Measurements from ENCODE around the gene POLR2J.

The POLR2J gene

DNA sequence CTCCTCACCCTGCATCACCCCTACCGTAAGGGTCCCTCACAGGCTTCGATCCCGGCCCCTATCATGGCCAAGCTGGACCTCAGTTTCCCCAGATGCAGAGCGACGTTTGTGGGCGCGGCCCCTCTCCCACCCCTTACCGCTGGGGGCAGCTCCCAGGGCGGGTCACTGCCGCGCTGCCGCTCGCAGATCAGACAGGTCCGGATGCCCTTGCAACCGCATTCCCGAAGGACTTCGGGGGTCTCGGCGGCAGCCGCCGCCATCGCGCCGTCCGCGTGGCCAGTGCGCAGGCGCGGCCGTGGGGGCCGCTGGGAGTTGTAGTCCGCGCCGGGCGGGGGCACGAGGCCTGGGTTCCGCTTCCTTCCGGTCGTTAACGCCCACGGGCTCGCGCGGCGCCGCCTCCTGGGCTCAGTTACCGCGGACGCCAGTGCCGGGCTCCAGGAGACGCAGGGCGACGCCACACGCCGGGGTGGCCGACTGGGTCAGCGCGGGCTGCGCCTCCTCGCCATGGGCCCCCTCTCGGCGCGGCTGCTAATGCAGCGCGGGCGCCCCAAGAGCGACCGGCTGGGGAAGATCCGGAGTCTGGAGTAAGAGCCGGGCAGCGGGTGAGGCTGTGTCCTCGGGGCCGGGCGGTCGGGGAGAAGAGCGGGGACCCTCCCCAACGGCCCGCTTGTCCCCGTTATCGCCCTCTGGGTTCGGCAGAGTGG is 14.0 kb downstream of the POLR2J start, which contains the start of the genes ALKBH4 and LRWD1 (continued):
- TF ChIP-seq ZNF146 (tag by site-specific recombination; IDR thresholded peaks at IDR 0.05), result no peak
- no peak for TF ChIP-seq ZNF366 (tag by site-specific recombination; conservative IDR thresholded peaks at IDR 0.05)
- peak; percentile 81 for TF ChIP-seq ZNF660 (tag by site-specific recombination; IDR thresholded peaks at IDR 0.05)
- peak; percentile 47 for TF ChIP-seq SP3 (tag by site-specific recombination; IDR thresholded peaks at IDR 0.05)
- no peak for TF ChIP-seq ZNF596 (tag by site-specific recombination; IDR thresholded peaks at IDR 0.05)
- TF ChIP-seq MZF1 (tag by site-specific recombination; IDR thresholded peaks at IDR 0.05; ENCODE audit: borderline replicate concordance), result no peak
- no peak for TF ChIP-seq RBAK (tag by site-specific recombination; IDR thresholded peaks at IDR 0.05)
- TF ChIP-seq ZNF843 (tag by site-specific recombination; IDR thresholded peaks at IDR 0.05), result no peak
- TF ChIP-seq, protein P1, sequence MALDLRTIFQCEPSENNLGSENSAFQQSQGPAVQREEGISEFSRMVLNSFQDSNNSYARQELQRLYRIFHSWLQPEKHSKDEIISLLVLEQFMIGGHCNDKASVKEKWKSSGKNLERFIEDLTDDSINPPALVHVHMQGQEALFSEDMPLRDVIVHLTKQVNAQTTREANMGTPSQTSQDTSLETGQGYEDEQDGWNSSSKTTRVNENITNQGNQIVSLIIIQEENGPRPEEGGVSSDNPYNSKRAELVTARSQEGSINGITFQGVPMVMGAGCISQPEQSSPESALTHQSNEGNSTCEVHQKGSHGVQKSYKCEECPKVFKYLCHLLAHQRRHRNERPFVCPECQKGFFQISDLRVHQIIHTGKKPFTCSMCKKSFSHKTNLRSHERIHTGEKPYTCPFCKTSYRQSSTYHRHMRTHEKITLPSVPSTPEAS (tag by site-specific recombination; IDR thresholded peaks at IDR 0.05), result no peak
- TF ChIP-seq ZNF266 (tag by site-specific recombination; IDR thresholded peaks at IDR 0.05; ENCODE audit: low read depth), result no peak
- TF ChIP-seq ZNF223 (tag by site-specific recombination; IDR thresholded peaks at IDR 0.05), result no peak
- TF ChIP-seq ZNF561 (tag by site-specific recombination; IDR thresholded peaks at IDR 0.05; ENCODE audit: borderline replicate concordance), result peak; percentile 92; the same call in 1 of the 2 replicates
- TF ChIP-seq, protein P2, sequence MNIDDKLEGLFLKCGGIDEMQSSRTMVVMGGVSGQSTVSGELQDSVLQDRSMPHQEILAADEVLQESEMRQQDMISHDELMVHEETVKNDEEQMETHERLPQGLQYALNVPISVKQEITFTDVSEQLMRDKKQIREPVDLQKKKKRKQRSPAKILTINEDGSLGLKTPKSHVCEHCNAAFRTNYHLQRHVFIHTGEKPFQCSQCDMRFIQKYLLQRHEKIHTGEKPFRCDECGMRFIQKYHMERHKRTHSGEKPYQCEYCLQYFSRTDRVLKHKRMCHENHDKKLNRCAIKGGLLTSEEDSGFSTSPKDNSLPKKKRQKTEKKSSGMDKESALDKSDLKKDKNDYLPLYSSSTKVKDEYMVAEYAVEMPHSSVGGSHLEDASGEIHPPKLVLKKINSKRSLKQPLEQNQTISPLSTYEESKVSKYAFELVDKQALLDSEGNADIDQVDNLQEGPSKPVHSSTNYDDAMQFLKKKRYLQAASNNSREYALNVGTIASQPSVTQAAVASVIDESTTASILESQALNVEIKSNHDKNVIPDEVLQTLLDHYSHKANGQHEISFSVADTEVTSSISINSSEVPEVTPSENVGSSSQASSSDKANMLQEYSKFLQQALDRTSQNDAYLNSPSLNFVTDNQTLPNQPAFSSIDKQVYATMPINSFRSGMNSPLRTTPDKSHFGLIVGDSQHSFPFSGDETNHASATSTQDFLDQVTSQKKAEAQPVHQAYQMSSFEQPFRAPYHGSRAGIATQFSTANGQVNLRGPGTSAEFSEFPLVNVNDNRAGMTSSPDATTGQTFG (tag by site-specific recombination; IDR thresholded peaks at IDR 0.05; ENCODE audit: borderline replicate concordance), result no peak
- TF ChIP-seq, protein P3, sequence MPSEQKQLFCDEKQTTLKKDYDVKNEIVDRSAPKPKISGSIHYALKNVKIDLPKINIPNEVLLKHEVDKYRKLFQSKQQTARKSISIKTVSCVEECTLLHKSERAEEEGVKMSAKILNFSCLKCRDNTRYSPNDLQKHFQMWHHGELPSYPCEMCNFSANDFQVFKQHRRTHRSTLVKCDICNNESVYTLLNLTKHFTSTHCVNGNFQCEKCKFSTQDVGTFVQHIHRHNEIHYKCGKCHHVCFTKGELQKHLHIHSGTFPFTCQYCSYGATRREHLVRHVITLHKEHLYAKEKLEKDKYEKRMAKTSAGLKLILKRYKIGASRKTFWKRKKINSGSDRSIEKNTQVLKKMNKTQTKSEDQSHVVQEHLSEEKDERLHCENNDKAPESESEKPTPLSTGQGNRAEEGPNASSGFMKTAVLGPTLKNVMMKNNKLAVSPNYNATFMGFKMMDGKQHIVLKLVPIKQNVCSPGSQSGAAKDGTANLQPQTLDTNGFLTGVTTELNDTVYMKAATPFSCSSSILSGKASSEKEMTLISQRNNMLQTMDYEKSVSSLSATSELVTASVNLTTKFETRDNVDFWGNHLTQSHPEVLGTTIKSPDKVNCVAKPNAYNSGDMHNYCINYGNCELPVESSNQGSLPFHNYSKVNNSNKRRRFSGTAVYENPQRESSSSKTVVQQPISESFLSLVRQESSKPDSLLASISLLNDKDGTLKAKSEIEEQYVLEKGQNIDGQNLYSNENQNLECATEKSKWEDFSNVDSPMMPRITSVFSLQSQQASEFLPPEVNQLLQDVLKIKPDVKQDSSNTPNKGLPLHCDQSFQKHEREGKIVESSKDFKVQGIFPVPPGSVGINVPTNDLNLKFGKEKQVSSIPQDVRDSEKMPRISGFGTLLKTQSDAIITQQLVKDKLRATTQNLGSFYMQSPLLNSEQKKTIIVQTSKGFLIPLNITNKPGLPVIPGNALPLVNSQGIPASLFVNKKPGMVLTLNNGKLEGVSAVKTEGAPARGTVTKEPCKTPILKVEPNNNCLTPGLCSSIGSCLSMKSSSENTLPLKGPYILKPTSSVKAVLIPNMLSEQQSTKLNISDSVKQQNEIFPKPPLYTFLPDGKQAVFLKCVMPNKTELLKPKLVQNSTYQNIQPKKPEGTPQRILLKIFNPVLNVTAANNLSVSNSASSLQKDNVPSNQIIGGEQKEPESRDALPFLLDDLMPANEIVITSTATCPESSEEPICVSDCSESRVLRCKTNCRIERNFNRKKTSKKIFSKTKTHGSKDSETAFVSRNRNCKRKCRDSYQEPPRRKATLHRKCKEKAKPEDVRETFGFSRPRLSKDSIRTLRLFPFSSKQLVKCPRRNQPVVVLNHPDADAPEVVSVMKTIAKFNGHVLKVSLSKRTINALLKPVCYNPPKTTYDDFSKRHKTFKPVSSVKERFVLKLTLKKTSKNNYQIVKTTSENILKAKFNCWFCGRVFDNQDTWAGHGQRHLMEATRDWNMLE (tag by site-specific recombination; conservative IDR thresholded peaks at IDR 0.05; ENCODE audit: low read depth), result no peak
- peak; percentile 87 for TF ChIP-seq ZNF785 (tag by site-specific recombination; IDR thresholded peaks at IDR 0.05)
- TF ChIP-seq GLIS1 (tag by site-specific recombination; IDR thresholded peaks at IDR 0.05), result peak; percentile 87
- TF ChIP-seq, protein P4, sequence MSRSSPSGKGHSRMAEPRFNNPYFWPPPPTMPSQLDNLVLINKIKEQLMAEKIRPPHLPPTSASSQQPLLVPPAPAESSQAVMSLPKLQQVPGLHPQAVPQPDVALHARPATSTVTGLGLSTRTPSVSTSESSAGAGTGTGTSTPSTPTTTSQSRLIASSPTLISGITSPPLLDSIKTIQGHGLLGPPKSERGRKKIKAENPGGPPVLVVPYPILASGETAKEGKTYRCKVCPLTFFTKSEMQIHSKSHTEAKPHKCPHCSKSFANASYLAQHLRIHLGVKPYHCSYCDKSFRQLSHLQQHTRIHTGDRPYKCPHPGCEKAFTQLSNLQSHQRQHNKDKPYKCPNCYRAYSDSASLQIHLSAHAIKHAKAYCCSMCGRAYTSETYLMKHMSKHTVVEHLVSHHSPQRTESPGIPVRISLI (tag by site-specific recombination; IDR thresholded peaks at IDR 0.05), result no peak
- no peak for TF ChIP-seq ZNF558 (tag by site-specific recombination; IDR thresholded peaks at IDR 0.05)
- no peak for TF ChIP-seq ZNF19 (tag by site-specific recombination; IDR thresholded peaks at IDR 0.05; ENCODE audit: low read depth)
- no peak for TF ChIP-seq ZNF571 (tag by site-specific recombination; IDR thresholded peaks at IDR 0.05)
- TF ChIP-seq ZNF626 (tag by site-specific recombination; IDR thresholded peaks at IDR 0.05), result no peak
- peak; percentile 99 for TF ChIP-seq ZNF777 (tag by site-specific recombination; IDR thresholded peaks at IDR 0.05; ENCODE audit: borderline replicate concordance)
- TF ChIP-seq, protein P5, sequence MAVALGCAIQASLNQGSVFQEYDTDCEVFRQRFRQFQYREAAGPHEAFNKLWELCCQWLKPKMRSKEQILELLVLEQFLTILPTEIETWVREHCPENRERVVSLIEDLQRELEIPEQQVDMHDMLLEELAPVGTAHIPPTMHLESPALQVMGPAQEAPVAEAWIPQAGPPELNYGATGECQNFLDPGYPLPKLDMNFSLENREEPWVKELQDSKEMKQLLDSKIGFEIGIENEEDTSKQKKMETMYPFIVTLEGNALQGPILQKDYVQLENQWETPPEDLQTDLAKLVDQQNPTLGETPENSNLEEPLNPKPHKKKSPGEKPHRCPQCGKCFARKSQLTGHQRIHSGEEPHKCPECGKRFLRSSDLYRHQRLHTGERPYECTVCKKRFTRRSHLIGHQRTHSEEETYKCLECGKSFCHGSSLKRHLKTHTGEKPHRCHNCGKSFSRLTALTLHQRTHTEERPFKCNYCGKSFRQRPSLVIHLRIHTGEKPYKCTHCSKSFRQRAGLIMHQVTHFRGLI (tag by site-specific recombination; IDR thresholded peaks at IDR 0.05), result 0 out of 2 replicates have a peak, but pooled peaks have one; percentile 67
- TF ChIP-seq, protein P6, sequence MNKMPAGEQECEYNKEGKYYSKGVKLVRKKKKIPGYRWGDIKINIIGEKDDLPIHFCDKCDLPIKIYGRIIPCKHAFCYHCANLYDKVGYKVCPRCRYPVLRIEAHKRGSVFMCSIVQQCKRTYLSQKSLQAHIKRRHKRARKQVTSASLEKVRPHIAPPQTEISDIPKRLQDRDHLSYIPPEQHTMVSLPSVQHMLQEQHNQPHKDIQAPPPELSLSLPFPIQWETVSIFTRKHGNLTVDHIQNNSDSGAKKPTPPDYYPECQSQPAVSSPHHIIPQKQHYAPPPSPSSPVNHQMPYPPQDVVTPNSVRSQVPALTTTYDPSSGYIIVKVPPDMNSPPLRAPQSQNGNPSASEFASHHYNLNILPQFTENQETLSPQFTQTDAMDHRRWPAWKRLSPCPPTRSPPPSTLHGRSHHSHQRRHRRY (tag by site-specific recombination; IDR thresholded peaks at IDR 0.05), result no peak
- TF ChIP-seq, protein P7, sequence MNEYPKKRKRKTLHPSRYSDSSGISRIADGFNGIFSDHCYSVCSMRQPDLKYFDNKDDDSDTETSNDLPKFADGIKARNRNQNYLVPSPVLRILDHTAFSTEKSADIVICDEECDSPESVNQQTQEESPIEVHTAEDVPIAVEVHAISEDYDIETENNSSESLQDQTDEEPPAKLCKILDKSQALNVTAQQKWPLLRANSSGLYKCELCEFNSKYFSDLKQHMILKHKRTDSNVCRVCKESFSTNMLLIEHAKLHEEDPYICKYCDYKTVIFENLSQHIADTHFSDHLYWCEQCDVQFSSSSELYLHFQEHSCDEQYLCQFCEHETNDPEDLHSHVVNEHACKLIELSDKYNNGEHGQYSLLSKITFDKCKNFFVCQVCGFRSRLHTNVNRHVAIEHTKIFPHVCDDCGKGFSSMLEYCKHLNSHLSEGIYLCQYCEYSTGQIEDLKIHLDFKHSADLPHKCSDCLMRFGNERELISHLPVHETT (tag by site-specific recombination; IDR thresholded peaks at IDR 0.05), result no peak
- TF ChIP-seq YY1 (tag by site-specific recombination; IDR thresholded peaks at IDR 0.05), result peak; percentile 80

Data from HEK293 (cell line).